ENCODE results near the gene AGMO.

- TF ChIP-seq, protein P1, sequence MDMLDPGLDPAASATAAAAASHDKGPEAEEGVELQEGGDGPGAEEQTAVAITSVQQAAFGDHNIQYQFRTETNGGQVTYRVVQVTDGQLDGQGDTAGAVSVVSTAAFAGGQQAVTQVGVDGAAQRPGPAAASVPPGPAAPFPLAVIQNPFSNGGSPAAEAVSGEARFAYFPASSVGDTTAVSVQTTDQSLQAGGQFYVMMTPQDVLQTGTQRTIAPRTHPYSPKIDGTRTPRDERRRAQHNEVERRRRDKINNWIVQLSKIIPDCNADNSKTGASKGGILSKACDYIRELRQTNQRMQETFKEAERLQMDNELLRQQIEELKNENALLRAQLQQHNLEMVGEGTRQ (IDR thresholded peaks at IDR 0.05), result no peak
- TF ChIP-seq SMC3 (IDR thresholded peaks at IDR 0.05) (no peak), EP300 (IDR thresholded peaks at IDR 0.05) (no peak), KDM1A (IDR thresholded peaks at IDR 0.05; ENCODE audit: low read depth) (no peak), MAFK (IDR thresholded peaks at IDR 0.05; ENCODE audit: partially characterized antibody) (no peak), POLR2A (IDR thresholded peaks at IDR 0.05; ENCODE audit: low read length) (no peak), NR3C1 (IDR thresholded peaks at IDR 0.05) (no peak)
- TF ChIP-seq, protein P2, sequence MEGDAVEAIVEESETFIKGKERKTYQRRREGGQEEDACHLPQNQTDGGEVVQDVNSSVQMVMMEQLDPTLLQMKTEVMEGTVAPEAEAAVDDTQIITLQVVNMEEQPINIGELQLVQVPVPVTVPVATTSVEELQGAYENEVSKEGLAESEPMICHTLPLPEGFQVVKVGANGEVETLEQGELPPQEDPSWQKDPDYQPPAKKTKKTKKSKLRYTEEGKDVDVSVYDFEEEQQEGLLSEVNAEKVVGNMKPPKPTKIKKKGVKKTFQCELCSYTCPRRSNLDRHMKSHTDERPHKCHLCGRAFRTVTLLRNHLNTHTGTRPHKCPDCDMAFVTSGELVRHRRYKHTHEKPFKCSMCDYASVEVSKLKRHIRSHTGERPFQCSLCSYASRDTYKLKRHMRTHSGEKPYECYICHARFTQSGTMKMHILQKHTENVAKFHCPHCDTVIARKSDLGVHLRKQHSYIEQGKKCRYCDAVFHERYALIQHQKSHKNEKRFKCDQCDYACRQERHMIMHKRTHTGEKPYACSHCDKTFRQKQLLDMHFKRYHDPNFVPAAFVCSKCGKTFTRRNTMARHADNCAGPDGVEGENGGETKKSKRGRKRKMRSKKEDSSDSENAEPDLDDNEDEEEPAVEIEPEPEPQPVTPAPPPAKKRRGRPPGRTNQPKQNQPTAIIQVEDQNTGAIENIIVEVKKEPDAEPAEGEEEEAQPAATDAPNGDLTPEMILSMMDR (IDR thresholded peaks at IDR 0.05), result no peak
Observed at GRCh38 chr7:15178065-15178464, 383.8 kb downstream of the AGMO start.
